ENCODE results near the gene TBC1D2.
A peak's percentile ranks its signal among the peaks of the same experiment; 100 is the strongest.
"Not testable (repeated sequence)": the region's sequence is repeated elsewhere in the genome, so short reads cannot be mapped to it uniquely, and the experiment has no call there.

TBC1D2 gene

DNA sequence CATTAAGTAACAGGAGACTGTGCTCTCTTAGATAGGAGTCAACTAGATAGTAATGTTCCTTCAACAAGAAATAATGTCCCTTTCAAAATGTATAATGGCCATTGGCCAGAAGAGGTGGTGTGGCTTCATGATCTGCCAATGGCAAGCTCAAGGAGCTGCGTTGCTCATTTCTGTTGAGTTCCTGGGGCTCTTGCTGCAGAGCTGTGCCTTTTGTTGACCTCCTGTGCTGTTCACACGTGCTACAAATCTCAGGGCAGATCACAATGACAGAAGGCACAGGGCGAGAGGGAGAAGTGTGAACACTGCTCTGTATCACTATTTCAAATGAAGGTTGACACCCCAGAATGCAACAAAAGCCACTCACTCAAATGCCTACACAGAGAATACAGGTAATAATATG, 16.0 kb upstream of the TBC1D2 start:
- no peak for DNase-seq

DNA sequence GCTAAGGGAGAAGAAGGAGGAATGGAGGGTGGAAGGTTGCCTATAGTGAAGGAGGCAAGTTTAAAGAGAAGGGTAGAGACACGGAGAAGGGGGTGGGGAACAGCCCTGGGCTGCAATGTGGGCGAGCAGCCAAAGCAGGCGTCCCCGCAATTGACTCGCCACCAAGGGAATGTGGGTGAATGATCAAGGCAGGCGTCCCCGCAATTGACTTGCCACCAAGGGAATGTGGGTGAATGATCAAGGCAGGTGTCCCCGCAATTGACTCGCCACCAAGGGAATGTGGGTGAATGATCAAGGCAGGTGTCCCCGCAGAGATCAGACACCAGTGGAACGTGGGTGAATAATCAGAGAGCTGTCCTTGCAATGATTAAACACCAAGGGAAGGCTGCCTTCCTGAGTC, 14.8 kb upstream of the TBC1D2 start:
- DNase-seq, result not testable (repeated sequence)

DNA sequence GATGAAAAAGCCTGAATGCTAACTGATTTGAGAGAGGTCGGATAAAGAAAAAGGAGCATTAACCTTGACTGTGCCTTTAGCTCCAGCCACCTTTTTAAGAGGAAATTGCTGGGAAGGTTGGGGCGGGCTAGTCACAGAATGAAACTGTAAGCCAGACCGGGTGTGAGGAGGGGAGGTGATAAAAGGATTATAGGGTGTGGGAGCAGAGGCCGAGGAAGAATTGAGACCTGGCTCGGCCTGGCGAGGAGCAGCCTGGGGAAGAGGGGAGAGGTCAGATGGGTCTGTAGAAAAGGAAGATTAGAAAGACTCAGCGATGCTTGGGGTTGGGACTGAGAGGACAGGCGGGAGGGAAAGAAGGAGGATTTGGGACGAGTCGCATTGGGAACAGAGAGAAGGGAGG, 14.2 kb upstream of the TBC1D2 start:
- not testable (repeated sequence) for DNase-seq

DNA sequence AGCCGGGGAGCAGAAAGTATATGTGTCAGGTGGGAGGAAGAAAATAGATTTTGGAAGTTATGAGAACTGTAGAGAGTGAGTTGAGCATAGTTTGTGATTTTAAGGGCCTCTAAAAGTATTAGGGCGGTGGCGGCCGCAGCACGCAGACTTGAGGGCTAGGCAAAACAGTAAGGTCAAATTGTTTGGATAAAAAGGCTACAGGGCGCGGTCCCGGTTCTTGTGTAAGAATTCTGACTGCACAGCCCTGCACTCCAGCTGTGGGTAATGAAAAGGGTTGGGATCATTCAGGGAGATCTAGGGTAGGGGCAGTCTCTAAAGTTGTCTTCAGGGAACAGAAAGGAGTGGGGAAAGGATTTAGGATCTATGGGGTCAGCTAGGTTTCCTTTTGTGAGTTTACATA, 12.1 kb upstream of the TBC1D2 start:
- DNase-seq, result not testable (repeated sequence)

DNA sequence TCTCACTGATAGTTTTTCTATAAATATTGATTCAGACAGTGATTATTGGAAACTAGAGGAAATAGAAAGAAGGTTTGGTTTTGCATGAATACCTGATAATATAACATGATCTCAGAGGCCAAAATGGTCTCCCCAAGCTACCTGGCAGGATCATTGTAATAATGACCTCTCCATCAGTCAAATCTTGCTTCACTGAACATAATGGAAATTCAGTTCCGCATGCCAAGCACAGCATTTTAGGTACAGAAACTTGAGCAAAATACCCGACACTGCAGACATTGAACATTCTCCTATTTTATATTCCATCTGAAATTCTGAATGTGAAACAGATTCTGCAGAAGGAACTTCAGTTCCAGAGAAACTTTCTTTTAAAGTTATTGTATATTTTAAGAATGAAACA, 9.1 kb upstream of the TBC1D2 start:
- no peak for DNase-seq

- peak; percentile 81 for DNase-seq
Observed at GRCh38 chr9:98263482-98264357, 8.3 kb upstream of the TBC1D2 start.

DNA sequence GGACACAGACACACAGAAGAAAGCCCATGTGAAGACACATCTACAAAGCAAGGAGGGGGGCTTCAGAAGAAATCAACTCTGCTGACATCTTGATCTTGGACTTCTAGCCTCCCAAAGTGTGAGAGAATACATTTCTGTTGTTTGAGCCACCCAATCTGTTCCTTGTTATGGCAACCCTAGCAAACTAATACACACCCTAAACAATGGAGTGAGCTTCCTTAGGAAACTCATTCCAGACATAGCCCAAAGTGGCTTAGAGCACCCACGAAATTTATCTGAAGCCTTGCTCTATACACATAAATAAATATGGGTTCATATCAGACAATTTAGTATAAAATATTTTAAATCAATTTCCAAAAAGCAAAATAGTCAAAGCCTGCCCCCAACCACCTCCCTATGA, 7.6 kb upstream of the TBC1D2 start:
- no peak for DNase-seq

DNA sequence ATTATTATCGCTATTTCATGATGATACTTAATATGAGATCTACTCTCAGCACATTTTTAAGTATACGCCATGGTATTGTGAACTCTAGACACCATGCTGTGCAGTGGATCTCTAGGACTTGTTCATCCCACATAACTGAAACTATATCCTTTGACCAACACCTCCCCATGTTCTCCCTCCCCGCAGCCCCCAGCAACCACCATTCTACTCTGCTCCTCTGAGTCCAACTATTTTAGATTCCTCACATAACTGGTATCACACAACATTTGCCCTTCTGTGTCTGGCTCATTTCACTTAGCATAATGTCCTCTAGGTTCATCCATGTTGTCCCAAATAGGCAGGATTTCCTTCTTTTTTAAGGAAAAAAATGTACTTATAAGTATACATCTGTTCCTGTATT, 6.6 kb upstream of the TBC1D2 start:
- DNase-seq, result no peak

- no peak for DNase-seq
Observed at GRCh38 chr9:98260635-98261034, 5.2 kb upstream of the TBC1D2 start.

GRCh38 chr9:98259791-98260190, 4.3 kb upstream of the TBC1D2 start:
- DNase-seq, result no peak

- DNase-seq, result peak; percentile 37
Observed at GRCh38 chr9:98256756-98257155, 1.3 kb upstream of the TBC1D2 start.

DNA sequence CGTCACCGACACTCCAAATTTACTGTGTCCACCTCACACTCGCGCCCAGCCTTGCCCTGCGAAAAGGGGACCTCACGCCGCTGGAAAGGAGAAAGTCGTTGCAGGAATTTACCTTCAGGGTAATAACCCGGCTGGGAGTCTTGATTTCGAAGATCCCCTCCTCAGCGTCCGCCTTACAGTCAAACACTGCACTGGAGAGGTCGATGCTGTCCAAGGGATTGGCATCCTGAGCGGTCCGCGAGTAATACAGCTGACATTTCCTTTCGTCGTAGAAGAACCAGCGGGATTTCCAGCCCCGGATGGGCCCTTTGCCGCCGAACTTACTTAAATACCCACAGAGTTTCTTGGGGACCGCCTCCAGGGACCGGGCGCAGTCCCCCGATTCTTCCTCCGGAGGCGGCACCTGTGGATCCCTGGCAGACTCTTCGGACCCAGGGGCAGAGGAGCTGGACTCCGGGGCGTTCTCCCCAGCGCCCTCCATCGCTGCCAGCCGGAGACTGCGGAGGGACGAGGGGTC, 330 bp downstream of the TBC1D2 start:
- DNase-seq, result no peak

- DNase-seq, result no peak
Observed at GRCh38 chr9:98254228-98255060, 1.0 kb downstream of the TBC1D2 start.

- DNase-seq, result no peak
Observed at GRCh38 chr9:98253565-98253964, 1.9 kb downstream of the TBC1D2 start.

GRCh38 chr9:98251551-98251950, 3.9 kb downstream of the TBC1D2 start:
- DNase-seq, result no peak

DNA sequence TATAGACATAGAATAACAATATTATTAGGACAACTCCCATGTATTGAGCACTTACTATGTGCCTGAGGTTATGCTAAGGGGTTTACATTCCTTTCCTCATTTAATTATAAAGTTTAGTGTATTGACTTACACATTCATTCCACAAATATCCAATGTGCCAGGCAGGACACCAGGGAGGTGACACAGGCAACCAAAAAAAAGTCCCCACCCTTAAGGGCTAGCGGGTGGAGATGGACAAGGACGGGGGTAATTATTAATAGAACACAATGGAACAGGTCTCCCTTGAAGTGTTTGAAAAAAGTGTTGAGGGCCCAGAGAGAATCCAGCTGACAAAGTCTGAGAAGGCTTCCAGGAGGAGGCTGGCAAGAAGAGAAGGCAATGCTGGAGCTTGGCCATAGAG, 5.7 kb downstream of the TBC1D2 start:
- no peak for DNase-seq

DNA sequence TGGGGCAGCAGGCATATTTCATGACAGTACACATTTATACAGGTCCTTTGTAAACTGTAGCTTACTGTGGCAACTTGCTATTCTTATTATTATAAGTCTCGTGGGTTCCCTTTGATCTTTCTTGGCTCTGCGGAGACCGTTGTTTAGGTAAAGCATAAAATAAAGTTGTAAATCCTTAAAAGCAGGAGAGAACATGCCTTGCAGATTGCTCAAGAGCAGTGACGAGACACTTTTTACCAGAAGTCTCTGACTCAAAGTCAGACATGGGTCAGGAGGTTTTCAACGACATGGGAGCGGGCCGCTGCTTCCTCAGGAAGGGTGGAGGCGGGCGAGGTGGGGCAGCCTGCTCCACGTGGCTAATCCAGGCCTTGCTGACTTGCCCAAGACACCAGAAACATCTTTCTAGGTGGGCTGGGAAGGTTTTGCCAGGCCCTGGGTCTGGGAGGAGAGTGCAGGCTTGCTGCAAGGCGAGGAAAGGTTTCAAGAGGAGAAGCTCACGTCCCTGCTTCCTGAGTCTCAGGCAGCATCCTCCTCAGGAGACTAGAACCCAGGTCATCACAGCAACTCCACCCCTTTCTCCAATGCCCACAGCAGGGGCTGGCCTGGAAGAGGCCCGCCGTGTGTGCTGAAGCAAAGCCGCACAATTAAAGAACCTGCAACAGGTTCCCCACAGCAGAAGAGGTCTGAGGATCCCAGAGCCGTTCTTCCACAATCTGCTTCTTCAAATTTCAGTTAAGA, 6.5 kb downstream of the TBC1D2 start:
- peak; percentile 73 for DNase-seq

- DNase-seq, result no peak
Observed at GRCh38 chr9:98247831-98248657, 7.4 kb downstream of the TBC1D2 start.

GRCh38 chr9:98242426-98242825, 13.0 kb downstream of the TBC1D2 start:
- no peak for DNase-seq

GRCh38 chr9:98241357-98242300, 13.8 kb downstream of the TBC1D2 start:
- DNase-seq, result no peak

GRCh38 chr9:98240475-98240874, 15.0 kb downstream of the TBC1D2 start:
- no peak for DNase-seq

All from CD4-positive, alpha-beta T cell treated with Interleukin-15 for 1 hour (primary cell).